Measurements from ENCODE around the gene C3orf22. TPM values are rescaled to one million over a fixed set of nuclear protein-coding genes. Genes with fewer than 3 reads are reported as not detected.

Gene C3orf22
- total RNA-seq, 2 experiments from 2014 or later: not detected

GRCh38 chr3:126512916-126513650, 45.6 kb downstream of the C3orf22 start:
- Mint-ChIP-seq H3K36me3 (ENCODE audit: low read depth) (no peaks in the 10 kb centered on the region), H3K27me3 (no peaks in the 10 kb centered on the region)

GRCh38 chr3:126512026-126512425, 46.7 kb downstream of the C3orf22 start:
- Mint-ChIP-seq H3K27ac (no peak overlapping the region), H3K9me3 (no peaks in the 10 kb centered on the region), H3K27me3 (no peaks in the 10 kb centered on the region), H3K36me3 (ENCODE audit: low read depth) (no peaks in the 10 kb centered on the region), H3K4me1 (ENCODE audit: low read depth) (no peaks in the 10 kb centered on the region), H3K4me3 (no peak overlapping the region)
- Histone ChIP-seq H3K9me3 (ENCODE audit: control insufficient read depth in 1 of 2, insufficient read depth in 1 of 2, low read length in 2 of 2) (no peaks in the 10 kb centered on the region), H3K4me3 (ENCODE audit: low read length) (no peak overlapping the region), H3K36me3 (ENCODE audit: insufficient read depth, low read length) (no peaks in the 10 kb centered on the region), H3K4me1 (ENCODE audit: insufficient read depth, low read length) (no peaks in the 10 kb centered on the region), H3K27ac (ENCODE audit: low read depth in 1 of 2, low read length in 2 of 2) (no peak overlapping the region), H3K27me3 (ENCODE audit: control insufficient read depth in 1 of 2, insufficient read depth in 2 of 2, low read length in 2 of 2) (no peaks in the 10 kb centered on the region)
- no peak for ATAC-seq (ENCODE audit: poor library complexity)
- ChIA-PET CTCF (no interaction called here), POLR2A (no interaction called here)
- DNase-seq: no peak
- TF ChIP-seq CTCF (IDR thresholded peaks at IDR 0.05): no peak
- intact Hi-C loops (cut with DNase I, micrococcal nuclease): no loop called here

More at GRCh38 chr3:126512916-126513650, 45.6 kb downstream of the C3orf22 start:
- no peak overlapping the region for H3K4me3 Mint-ChIP-seq
- H3K27ac ChIP-seq (ENCODE audit: low read depth in 1 of 2, low read length in 2 of 2): no peak overlapping the region
- no peak for TF ChIP-seq CTCF (IDR thresholded peaks at IDR 0.05)
- DNase-seq (no peak), ATAC-seq (ENCODE audit: poor library complexity) (no peak)
- CTCF ChIA-PET: no interaction called here
- no peaks in the 10 kb centered on the region for H3K9me3 ChIP-seq (ENCODE audit: control insufficient read depth in 1 of 2, insufficient read depth in 1 of 2, low read length in 2 of 2)
- POLR2A ChIA-PET: no interaction called here
- H3K36me3 ChIP-seq (ENCODE audit: insufficient read depth, low read length): no peaks in the 10 kb centered on the region
- no peak overlapping the region for H3K27ac Mint-ChIP-seq
- H3K27me3 ChIP-seq (ENCODE audit: control insufficient read depth in 1 of 2, insufficient read depth in 2 of 2, low read length in 2 of 2): peaks cover 0 to 3% of the 10 kb centered on the region in 2 experiments
- no peaks in the 10 kb centered on the region for H3K4me1 Mint-ChIP-seq (ENCODE audit: low read depth)
- intact Hi-C loops (cut with DNase I, micrococcal nuclease): no loop called here
- no peak overlapping the region for H3K4me3 ChIP-seq (ENCODE audit: low read length)
- H3K9me3 Mint-ChIP-seq: no peaks in the 10 kb centered on the region
- H3K4me1 ChIP-seq (ENCODE audit: insufficient read depth, low read length): no peaks in the 10 kb centered on the region

GRCh38 chr3:126511291-126511690, 47.4 kb downstream of the C3orf22 start:
- Mint-ChIP-seq H3K9me3 (no peaks in the 10 kb centered on the region), H3K27me3 (no peaks in the 10 kb centered on the region), H3K4me1 (ENCODE audit: low read depth) (no peaks in the 10 kb centered on the region), H3K27ac (no peak overlapping the region), H3K4me3 (no peak overlapping the region), H3K36me3 (ENCODE audit: low read depth) (no peaks in the 10 kb centered on the region)
- intact Hi-C loops (cut with DNase I, micrococcal nuclease): no loop called here
- Histone ChIP-seq H3K4me1 (ENCODE audit: insufficient read depth, low read length) (no peaks in the 10 kb centered on the region), H3K36me3 (ENCODE audit: insufficient read depth, low read length) (no peaks in the 10 kb centered on the region), H3K27ac (ENCODE audit: low read depth in 1 of 2, low read length in 2 of 2) (no peak overlapping the region), H3K27me3 (ENCODE audit: control insufficient read depth in 1 of 2, insufficient read depth in 2 of 2, low read length in 2 of 2) (no peaks in the 10 kb centered on the region), H3K4me3 (ENCODE audit: low read length) (no peak overlapping the region), H3K9me3 (ENCODE audit: control insufficient read depth in 1 of 2, insufficient read depth in 1 of 2, low read length in 2 of 2) (no peaks in the 10 kb centered on the region)
- TF ChIP-seq CTCF (IDR thresholded peaks at IDR 0.05): no peak
- no peak for DNase-seq
- POLR2A ChIA-PET: no interaction called here
- no peak for ATAC-seq (ENCODE audit: poor library complexity)
- CTCF ChIA-PET: no interaction called here

Measured in CD4-positive, alpha-beta T cell (primary cell).